GM10266 (cell line): Measurements from ENCODE around the gene NEU2.

Experiments
- DNase-seq: peaks from one replicate; pipeline ENCODE4 v3.0.0; 2012; ENCODE audit errors: extremely low spot score
- TF ChIP-seq, protein P1 (sequence below): IDR thresholded peaks from 2 replicates; pipeline ENCODE4 v1.5.1; 2012; ENCODE audit warnings: mild to moderate bottlenecking, low read depth; ENCODE audit not compliant: control insufficient read depth, insufficient read depth; ENCODE audit errors: missing control alignments

The NEU2 gene

DNA sequence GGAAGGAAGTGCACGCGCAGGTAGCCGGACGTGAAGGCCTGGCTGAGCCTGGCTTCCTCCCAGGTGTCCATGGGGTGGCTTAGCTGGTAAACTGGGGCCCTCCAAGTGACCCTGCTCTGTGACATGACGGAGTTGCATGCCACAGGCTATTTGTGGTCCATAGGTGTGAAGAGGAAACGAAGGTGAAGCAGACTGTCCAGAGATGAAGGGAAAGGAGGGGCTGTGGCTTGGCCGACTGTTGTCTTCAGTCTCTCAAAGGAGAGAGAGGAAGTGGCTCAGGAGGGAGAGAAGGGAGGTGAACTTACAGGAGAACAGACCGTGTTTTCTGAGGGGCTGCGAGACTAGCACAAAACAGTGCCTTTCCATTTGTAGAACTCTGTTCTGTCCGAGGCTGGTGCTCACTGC, 47.0 kb downstream of the NEU2 start:
- TF ChIP-seq, protein P1, sequence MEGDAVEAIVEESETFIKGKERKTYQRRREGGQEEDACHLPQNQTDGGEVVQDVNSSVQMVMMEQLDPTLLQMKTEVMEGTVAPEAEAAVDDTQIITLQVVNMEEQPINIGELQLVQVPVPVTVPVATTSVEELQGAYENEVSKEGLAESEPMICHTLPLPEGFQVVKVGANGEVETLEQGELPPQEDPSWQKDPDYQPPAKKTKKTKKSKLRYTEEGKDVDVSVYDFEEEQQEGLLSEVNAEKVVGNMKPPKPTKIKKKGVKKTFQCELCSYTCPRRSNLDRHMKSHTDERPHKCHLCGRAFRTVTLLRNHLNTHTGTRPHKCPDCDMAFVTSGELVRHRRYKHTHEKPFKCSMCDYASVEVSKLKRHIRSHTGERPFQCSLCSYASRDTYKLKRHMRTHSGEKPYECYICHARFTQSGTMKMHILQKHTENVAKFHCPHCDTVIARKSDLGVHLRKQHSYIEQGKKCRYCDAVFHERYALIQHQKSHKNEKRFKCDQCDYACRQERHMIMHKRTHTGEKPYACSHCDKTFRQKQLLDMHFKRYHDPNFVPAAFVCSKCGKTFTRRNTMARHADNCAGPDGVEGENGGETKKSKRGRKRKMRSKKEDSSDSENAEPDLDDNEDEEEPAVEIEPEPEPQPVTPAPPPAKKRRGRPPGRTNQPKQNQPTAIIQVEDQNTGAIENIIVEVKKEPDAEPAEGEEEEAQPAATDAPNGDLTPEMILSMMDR = no peak

DNA sequence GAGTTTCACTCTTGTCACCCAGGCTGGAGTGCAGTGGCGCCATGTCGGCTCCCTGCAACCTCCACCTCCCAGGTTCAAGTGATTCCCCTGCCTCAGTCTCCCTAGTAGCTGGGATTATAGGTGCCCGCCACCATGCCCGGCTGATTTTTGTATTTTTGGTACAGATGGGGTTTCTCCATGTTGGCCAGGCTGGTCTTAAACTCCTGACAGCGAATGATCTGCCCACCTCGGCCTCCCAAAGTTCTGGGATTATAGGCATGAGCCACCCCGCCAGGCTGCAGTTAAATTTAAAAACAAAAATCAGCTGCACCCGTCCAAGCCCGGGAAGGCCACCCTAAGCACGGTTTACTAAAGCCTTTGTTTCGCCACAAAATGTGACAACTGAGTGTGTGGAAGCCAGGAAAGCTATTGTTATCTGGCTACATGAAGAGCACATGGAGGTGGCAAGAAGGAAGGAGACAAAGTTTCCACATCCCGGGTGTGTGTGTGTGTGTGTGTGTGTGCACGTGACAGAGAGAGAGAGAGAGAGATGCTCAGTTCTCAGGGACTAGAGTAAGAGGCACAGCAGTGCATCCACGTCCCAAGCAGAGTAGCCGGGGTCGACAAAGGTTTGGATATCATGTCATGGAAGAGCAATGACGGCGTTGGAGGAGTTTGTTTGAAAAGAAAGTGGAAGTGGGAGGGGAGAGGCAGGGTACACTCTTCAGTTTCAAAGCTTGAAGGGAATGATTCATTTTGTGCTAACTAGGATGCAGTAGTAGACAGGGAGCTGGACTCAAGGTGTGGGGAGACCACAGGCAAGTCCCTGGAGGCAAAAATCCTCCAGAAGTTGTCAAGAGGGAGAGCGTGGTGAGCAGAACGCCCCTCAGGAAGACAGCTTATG, 47.7 kb downstream of the NEU2 start:
- TF ChIP-seq, protein P1 = no peak
- DNase-seq = no peak

More for the DNA sequence above, 47.0 kb downstream of the NEU2 start:
- DNase-seq = no peak

DNA sequence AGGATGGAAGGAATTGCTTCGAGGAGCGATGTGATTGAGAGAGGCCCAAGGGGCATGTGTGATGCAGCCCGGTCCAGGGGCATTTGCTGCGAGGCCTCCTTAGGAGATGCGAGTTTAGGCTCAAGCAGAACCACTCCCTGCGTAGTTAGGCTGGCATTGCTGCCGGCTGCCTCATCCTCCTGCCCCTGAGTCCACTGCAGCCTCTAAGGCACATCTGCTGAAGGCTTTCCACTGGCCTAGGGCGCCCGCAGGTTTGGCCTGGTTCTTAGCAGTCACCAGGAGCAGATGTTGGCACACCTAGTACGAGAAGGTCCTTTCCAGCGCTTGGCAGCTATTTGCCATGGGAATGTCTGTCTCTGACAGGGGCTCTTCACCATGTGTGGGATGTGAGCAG, 48.4 kb downstream of the NEU2 start:
- TF ChIP-seq, protein P1 = no peak
- no peak for DNase-seq

DNA sequence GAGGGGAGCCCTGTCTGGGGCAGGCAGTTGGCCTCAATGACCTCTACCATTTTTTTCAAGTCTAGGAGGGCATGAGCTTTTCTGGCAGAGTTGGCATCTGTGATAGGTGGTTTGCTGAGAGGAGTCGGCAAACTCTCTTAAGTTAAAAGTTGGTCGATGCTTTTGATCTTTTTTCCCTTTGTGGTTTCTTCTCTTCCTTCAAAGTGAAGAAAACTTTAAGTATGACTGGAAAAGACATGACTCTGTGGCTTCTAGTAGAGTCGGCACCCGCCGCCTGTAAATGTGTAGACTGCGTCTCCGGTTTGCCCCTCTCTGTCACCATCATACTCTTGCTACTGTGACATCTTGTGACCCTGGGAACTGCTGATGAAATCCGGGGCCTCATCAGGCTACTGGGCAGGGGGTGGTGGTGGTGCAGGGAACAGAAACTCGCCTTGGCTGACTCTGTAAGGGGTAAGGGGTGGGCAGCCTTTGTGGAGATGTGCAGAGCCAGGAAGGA, 48.8 kb downstream of the NEU2 start:
- no peak for DNase-seq
- TF ChIP-seq, protein P1 = no peak

DNA sequence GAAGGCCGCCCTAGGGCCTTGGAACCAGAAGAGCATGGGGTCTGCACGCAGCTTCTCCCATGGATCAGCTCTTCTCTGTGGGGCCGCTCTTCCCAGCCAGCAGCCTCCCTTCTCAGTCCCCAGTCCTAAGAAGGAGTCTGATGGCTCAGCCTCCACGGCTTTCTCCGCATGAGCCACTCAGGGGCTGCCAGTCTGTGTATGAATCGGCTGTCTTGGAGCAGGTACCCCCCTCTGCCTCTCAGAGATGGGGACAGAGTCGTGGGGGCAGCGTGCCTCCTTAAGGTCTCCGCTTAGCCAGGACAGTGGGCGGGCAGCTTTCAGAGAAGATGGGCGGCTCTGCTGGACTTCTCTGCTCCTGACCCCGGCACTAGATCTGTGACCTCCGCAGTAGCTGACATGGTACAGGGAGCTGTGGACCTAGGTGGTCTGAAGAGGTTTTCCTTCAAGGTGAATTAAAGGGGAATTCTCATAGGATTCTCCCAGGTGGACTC, 49.3 kb downstream of the NEU2 start:
- TF ChIP-seq, protein P1 = no peak
- no peak for DNase-seq

DNA sequence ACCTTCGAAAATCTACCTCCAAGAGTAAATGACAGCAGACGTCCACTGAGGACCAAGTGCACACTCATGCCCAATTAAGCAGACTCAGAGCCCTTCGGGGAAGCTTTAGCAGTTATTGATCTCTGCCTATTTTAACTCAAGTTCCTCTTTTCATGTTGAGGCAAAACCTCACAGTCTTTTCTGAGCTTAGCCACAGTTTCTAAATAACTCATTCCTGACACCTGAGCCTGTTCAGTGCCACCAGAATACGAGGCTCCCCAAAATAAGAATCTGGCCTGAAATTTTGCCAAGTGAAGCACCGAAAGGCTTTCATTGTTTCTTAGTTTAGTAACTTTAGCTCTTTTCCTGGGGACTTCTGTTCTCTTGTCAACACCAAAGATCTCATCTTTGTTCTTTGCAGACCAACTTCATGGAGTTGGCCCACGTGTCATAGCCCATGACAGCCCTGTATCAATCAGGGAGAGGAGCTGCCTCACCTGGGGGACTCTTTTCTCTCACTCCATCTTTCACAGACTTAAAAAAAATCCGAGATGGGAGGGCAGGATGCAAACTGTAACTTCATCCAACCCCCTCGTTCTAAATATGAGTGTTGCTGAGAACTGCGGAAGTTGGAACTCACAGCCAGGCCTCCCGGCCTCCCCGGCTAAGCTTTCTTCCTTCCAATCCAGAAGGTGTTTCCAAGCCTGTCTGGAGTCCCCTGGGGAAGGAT, 49.9 kb downstream of the NEU2 start:
- TF ChIP-seq, protein P1 = no peak
- DNase-seq = peak; percentile 72
